ENCODE data around the gene FRMD4A. TPM values are rescaled to one million over a fixed set of nuclear protein-coding genes. Genes with fewer than 3 reads are reported as not detected.

Gene FRMD4A
- total and polyA plus RNA-seq, 2 of the 4 experiments (the other 2 are of a cell fraction): 30.3 to 68.8 TPM

- Histone ChIP-seq H3K4me2 (ENCODE audit: low read depth, low read length) (no peak overlapping the region), H2BK20ac (ENCODE audit: low read depth, low read length) (no peak overlapping the region), H3K56ac (ENCODE audit: extremely low read depth, insufficient read depth, low read length) (no peak overlapping the region), H3K9me3 (ENCODE audit: control insufficient read depth, insufficient read depth, low read length) (no peaks in the 10 kb centered on the region), H4K5ac (ENCODE audit: low read depth, low read length) (no peak overlapping the region), H3K4ac (ENCODE audit: low read depth, low read length) (no peak overlapping the region), H2AFZ (replicated peaks; ENCODE audit: low read length, poor library complexity) (no peak overlapping the region), H3K79me1 (ENCODE audit: low read depth in 1 of 2, low read length in 2 of 2) (peaks cover 3 to 23% of the 10 kb centered on the region in 2 experiments; a peak in 1 of 4 replicates), H2BK5ac (ENCODE audit: low read depth, low read length, poor library complexity, severe bottlenecking) (no peak overlapping the region), H3K4me3 (ENCODE audit: insufficient read depth, low read depth, low read length) (no peak overlapping the region), H2AK5ac (ENCODE audit: low read depth, low read length) (no peak overlapping the region), H3K9ac (ENCODE audit: low read depth, low read length) (no peak overlapping the region), H3K18ac (ENCODE audit: low read depth, low read length) (no peak overlapping the region), H3K36me3 (ENCODE audit: control insufficient read depth, insufficient read depth, low read length) (no peaks in the 10 kb centered on the region), H3K27ac (ENCODE audit: insufficient read depth, low read length) (no peak overlapping the region), H3K23ac (ENCODE audit: low read depth, low read length) (no peak overlapping the region), H2AK9ac (replicated peaks; ENCODE audit: low read depth, low read length, poor library complexity) (peak overlapping the region; percentile 23), H3K14ac (replicated peaks; ENCODE audit: low read depth, low read length) (no peak overlapping the region), H3K27me3 (ENCODE audit: control insufficient read depth, insufficient read depth, low read length) (no peaks in the 10 kb centered on the region), H3K9me1 (ENCODE audit: insufficient read depth, low read length) (peaks cover 7% of the 10 kb centered on the region; the same call in 1 of the 2 replicates), H4K91ac (ENCODE audit: insufficient read depth, low read depth, low read length) (no peak overlapping the region), H4K20me1 (ENCODE audit: insufficient read depth, low read length) (no peaks in the 10 kb centered on the region), H2BK15ac (ENCODE audit: low read depth, low read length) (no peak overlapping the region), H2BK120ac (ENCODE audit: low read depth, low read length) (no peak overlapping the region), H4K8ac (ENCODE audit: low read depth in 2 of 2, low read length in 2 of 2) (no peak overlapping the region), H3K4me1 (ENCODE audit: control insufficient read depth, insufficient read depth, low read length) (peaks cover 4% of the 10 kb centered on the region)
- dilution Hi-C loops (cut with HindIII; ENCODE audit: low sequenced_read_pairs, unreplicated experiment): no loop called here
- ATAC-seq (ENCODE audit: low read depth): no peak
- WGBS, 2 experiments (ENCODE audit: extremely low coverage in 2 of 2, insufficient read length in 1 of 2): no CpG with 5 or more reads among the region's 2 CpGs
- TF ChIP-seq CTCF (conservative IDR thresholded peaks at IDR 0.05; ENCODE audit: low read depth, low read length) (no peak), POLR2A (IDR thresholded peaks at IDR 0.05; ENCODE audit: low read depth, low read length) (no peak), FOS (IDR thresholded peaks at IDR 0.05; ENCODE audit: low read depth, low read length) (no peak), SMC3 (IDR thresholded peaks at IDR 0.05; ENCODE audit: low read depth, low read length) (no peak), MAZ (IDR thresholded peaks at IDR 0.05; ENCODE audit: borderline replicate concordance, low read depth, low read length) (no peak), USF2 (IDR thresholded peaks at IDR 0.05; ENCODE audit: low read depth, low read length) (no peak), RAD21 (IDR thresholded peaks at IDR 0.05; ENCODE audit: low read length) (no peak), CEBPB (IDR thresholded peaks at IDR 0.05; ENCODE audit: low read depth, low read length) (no peak), ELK1 (IDR thresholded peaks at IDR 0.05; ENCODE audit: borderline replicate concordance, low read depth, low read length) (no peak), RCOR1 (IDR thresholded peaks at IDR 0.05; ENCODE audit: insufficient replicate concordance, low read length) (no peak), CHD1 (IDR thresholded peaks at IDR 0.05; ENCODE audit: low read depth, low read length) (no peak), NFE2L2 (IDR thresholded peaks at IDR 0.05; ENCODE audit: low read depth, low read length) (no peak), MAFK (IDR thresholded peaks at IDR 0.05; ENCODE audit: low read depth, low read length) (no peak), BHLHE40 (IDR thresholded peaks at IDR 0.05; ENCODE audit: low read depth, low read length) (no peak), RFX5 (IDR thresholded peaks at IDR 0.05; ENCODE audit: low read depth, low read length) (no peak), MXI1 (IDR thresholded peaks at IDR 0.05; ENCODE audit: borderline replicate concordance, low read depth, low read length) (no peak)
- ChIA-PET POLR2A (ENCODE audit: unreplicated experiment) (no interaction called here), CTCF (interaction anchor here (1.2 kb wide), 1 partner anchor 12 kb away, joined by 3 read pairs; no protein-coding TSS in a partner anchor)
- intact Hi-C loops (cut with micrococcal nuclease): no loop called here
- no peak for DNase-seq
- in situ Hi-C loops (cut with MboI; ENCODE audit: low sequenced_read_pairs): no loop called here
- BruUV-seq (replicated peaks): no TSS peak
These were observed 333.1 kb downstream of the FRMD4A start for GRCh38 chr10:13997650-13998049.

All from IMR-90 (cell line).